LoVo (cell line): ENCODE data around the gene NHLRC3.
"Not testable (repeated sequence)": the region's sequence is repeated elsewhere in the genome, so short reads cannot be mapped to it uniquely, and the experiment has no call there.

Experiments used
- DNase-seq: peaks from one replicate; pipeline ENCODE4 v3.0.0-alpha.2; 2016; ENCODE audit warnings: low spot score

Gene NHLRC3

GRCh38 chr13:39047560-39047959, 9.3 kb downstream of the NHLRC3 start:
- no peak for DNase-seq

GRCh38 chr13:39048806-39049205, 10.6 kb downstream of the NHLRC3 start:
- no peak for DNase-seq

GRCh38 chr13:39049274-39049673, 11.0 kb downstream of the NHLRC3 start:
- DNase-seq: no peak

DNA sequence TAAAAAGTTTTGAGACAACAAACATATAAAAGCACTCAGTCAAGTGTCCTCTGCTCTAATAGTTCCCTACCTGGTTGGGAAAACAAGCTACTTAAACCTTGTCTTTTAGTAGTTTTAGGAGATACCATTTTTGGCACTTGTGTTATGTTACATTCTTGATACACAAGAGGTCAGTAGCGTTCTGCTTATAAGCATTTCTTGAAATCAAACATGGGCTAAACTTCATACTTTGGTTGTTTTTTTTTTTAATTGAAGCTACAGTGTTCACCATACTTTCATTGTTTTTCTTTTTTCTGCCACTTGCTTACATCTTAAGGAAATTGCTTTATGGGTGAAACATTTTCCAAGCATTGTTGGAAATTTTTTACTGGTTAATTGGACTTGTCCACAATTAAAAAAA, 12.9 kb downstream of the NHLRC3 start:
- DNase-seq: peak; percentile 15

DNA sequence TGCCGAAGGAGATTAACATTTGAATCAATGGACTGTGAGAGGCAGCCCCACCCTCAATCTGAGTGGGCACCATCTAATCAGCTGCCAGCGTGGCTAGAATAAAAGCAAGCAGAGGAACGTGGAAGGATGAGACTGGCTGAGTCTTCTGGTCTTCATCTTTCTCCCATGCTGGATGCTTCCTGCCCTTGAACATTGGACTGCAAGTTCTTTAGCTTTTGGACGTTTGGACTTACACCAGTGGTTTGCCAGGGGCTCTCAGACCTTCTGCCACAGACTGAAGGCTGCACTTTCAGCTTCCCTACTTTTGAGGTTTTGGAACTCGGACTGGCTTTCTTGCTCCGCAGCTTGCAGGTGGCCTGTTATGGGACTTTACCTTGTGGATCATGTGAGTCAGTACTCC, 14.7 kb downstream of the NHLRC3 start:
- no peak for DNase-seq

DNA sequence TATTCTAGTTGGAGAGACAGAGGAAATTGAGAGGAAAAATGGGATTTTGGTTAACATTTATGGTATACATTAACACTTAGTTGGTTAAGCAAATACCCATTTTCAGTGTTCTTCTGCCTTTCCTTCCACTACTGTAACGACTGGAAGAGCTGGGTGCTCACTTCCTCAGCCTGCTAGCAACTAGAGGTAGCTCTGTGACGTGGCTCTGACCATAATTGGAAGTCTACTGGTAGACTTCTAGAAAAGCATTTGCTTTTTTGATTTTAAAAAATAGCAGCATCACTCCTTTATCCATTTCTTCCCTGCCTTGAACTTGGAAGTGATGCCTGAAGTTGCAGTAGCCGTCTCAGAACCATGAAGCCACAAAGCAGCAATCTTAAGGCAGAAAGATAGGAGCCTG, 15.9 kb downstream of the NHLRC3 start:
- DNase-seq: no peak

- DNase-seq: no peak
Measured at GRCh38 chr13:39056018-39056417, 17.8 kb downstream of the NHLRC3 start.

GRCh38 chr13:39058040-39058439, 19.8 kb downstream of the NHLRC3 start:
- DNase-seq: no peak

GRCh38 chr13:39062004-39062403, 23.7 kb downstream of the NHLRC3 start:
- DNase-seq: no peak

DNA sequence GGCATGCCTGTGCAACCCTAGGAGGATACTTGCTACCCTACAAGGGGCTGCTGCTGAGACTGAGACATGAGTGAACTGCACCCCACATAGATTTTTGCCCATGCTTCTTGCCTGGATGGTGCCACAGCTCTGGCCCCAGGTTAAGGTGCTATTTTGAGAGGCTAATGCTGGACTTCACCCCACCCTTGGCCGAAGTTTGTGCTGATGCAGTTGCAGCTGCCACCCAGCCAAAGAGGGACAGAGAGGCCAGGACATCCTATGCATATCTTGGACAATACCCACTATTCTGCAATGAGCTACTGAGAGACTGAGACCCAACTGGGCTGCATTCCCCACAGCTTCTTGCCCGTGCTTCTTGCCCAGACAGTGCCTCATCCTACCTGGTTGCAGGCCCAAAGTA, 34.6 kb downstream of the NHLRC3 start:
- no peak for DNase-seq

DNA sequence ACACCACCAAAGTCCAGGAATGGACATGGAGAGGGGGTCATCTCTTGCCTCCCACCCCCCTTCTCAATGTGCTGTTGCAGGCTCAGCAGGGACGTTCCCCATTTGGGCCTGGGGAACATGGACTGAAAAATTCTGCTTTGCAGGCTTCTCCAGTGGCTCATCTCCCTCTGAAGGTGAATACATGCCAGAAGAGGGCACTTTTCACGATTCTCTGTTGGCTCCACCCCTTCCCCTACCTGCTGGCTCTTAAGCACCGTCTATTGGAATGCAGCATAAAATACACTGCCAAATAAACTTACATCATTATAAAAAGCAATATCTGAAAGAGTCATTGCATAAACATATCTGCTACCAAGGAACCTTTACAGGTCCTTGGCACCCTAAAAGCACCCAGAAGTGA, 35.7 kb downstream of the NHLRC3 start:
- no peak for DNase-seq

DNA sequence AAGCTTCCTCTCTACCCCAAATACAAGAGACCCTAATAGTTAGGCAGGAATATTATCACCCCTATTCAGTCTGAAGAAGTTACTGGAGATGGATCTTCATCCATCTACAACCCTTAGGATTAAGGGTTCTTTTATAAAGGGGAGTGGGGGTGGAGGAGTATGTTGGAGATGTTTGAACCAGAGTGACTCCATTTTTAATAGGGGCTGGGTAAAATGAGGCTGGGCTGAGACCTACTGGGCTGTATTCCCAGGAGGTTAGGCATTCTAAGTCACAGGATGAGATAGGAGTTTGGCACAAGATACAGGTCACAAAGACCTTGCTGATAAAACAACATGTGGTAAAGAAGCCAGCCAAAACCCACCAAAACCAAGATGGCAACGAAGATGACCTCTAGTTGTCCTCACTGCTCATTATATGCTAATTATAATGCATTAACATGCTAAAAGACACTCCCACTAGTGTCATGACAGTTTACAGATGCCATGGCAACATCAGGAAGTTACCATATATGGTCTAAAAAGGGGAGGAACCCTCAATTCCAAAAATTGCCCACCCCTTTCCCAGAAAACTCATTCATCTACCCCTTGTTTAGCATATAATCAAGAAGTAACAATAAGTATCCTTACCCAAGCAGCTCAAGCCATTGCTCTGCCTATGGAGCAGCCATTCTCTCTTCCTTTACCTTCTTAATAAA, 48.1 kb downstream of the NHLRC3 start:
- DNase-seq: not testable (repeated sequence)

- DNase-seq: no peak
Measured at GRCh38 chr13:39091586-39091985, 53.3 kb downstream of the NHLRC3 start.

DNA sequence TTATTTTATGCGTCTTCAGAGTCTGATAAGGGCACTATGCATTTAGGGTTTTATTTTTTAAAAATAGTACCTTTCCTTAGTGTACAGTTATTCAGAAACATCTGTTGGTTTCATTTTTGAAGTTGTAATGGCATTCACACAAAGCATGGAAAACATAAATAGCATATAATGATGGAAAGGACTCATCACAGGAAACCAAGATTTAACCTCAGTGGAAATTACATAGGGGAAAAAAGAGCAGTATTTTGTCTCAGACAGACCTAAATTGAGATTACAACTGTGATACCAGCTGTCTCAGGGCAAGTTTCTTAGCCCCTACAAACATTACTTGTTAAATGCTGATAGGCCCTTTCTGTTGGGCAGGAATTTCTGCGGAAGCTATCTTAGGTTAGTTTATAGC, 57.2 kb downstream of the NHLRC3 start:
- no peak for DNase-seq

- no peak for DNase-seq
Measured at GRCh38 chr13:39099231-39099630, 61.0 kb downstream of the NHLRC3 start.
